ENCODE measurements around the gene RASSF3. TPM values are rescaled to one million over a fixed set of nuclear protein-coding genes. Genes with fewer than 3 reads are reported as not detected.

RASSF3 gene
- total and polyA plus RNA-seq, 2 experiments from 2014 or later, result 20.6 to 39.6 TPM

DNA sequence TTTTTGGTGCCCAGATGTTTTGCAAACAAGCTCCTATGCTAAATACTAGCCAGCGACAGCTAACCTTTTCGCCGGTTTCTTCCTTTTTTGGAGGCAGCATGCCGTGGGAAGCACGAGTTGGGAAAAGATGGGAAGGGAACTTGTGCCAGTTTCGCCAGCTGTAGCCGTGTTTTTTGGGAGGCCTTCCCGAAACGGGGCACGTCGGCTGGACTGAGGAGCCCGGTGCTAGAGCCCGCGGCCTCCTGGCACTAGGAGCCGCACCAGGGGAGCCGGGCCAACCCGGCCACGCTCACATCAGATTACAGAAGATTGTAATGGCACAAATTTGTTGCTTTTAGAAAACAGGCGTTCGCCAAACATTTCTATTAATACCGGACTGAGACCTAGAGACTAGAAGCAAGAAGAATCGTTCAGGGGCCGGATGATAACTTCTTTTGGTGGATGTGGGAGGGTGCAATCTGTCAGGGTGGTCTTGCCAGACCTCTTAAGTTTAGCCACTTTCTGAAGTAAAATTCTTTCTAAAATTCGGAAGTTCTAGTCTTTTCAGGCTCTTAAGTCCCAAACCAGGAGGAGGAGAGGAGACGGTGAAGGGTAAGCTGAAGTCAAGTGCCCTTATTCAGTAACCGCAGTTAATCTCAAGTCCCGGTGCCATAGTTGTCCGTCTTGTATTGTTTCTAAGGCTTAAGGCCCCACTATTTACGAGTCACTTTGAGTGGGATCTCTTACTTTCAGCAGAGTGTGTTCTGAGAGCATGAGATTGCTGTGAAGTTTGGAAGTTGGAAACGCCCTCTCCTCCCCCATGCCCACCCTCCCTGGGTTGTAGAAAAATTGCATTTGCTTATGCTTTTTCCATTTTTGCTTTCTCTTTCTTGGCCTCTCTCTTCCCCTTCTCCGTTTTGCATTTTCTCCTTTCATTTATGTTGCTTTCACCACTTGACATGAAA is 1.3 kb downstream of the RASSF3 start:
- peak; percentile 10 for ATAC-seq

More for the DNA sequence above, 1.3 kb downstream of the RASSF3 start:
- Mint-ChIP-seq H3K27me3 (ENCODE audit: insufficient read depth, low read depth, poor library complexity) (peaks cover 5% of the 10 kb centered on the region), H3K9me3 (no peaks in the 10 kb centered on the region), H3K4me3 (peak overlapping the region; percentile 93), H3K36me3 (ENCODE audit: low read depth) (peaks cover 27% of the 10 kb centered on the region; the same call in 2 of the 3 replicates), H3K4me1 (peaks cover 34% of the 10 kb centered on the region), H3K27ac (peak overlapping the region; percentile 44; the same call in 1 of the 2 replicates)
- H3K9me2 ChIP-seq (ENCODE audit: insufficient read depth), result no peaks in the 10 kb centered on the region
- peaks cover 5% of the 10 kb centered on the region for H3F3A ChIP-seq (replicated peaks; ENCODE audit: low read depth)
- no peaks in the 10 kb centered on the region for H3K27me3 ChIP-seq (ENCODE audit: insufficient read depth)
- peaks cover 57% of the 10 kb centered on the region for H3K79me2 ChIP-seq (replicated peaks; ENCODE audit: insufficient read depth)
- DNase-seq (ENCODE audit: low spot score), result no peak
- 0 out of 2 replicates have a peak overlapping the region, but pooled peaks have one; percentile 80 for H3K27ac ChIP-seq (ENCODE audit: low read depth)
- peak overlapping the region; percentile 72 for H2AFZ ChIP-seq
- H3K4me1 ChIP-seq (ENCODE audit: insufficient read depth), result peaks cover 26% of the 10 kb centered on the region; the same call in 1 of the 2 replicates
- peak overlapping the region; percentile 92 for H3K4me2 ChIP-seq
- H3K36me3 ChIP-seq (ENCODE audit: insufficient read depth), result peaks cover 4% of the 10 kb centered on the region; the same call in 1 of the 2 replicates
- peaks cover 10% of the 10 kb centered on the region for H4K20me1 ChIP-seq (replicated peaks; ENCODE audit: insufficient read depth)
- H3K4me3 ChIP-seq, result peak overlapping the region; percentile 99
- TF ChIP-seq, protein P1, sequence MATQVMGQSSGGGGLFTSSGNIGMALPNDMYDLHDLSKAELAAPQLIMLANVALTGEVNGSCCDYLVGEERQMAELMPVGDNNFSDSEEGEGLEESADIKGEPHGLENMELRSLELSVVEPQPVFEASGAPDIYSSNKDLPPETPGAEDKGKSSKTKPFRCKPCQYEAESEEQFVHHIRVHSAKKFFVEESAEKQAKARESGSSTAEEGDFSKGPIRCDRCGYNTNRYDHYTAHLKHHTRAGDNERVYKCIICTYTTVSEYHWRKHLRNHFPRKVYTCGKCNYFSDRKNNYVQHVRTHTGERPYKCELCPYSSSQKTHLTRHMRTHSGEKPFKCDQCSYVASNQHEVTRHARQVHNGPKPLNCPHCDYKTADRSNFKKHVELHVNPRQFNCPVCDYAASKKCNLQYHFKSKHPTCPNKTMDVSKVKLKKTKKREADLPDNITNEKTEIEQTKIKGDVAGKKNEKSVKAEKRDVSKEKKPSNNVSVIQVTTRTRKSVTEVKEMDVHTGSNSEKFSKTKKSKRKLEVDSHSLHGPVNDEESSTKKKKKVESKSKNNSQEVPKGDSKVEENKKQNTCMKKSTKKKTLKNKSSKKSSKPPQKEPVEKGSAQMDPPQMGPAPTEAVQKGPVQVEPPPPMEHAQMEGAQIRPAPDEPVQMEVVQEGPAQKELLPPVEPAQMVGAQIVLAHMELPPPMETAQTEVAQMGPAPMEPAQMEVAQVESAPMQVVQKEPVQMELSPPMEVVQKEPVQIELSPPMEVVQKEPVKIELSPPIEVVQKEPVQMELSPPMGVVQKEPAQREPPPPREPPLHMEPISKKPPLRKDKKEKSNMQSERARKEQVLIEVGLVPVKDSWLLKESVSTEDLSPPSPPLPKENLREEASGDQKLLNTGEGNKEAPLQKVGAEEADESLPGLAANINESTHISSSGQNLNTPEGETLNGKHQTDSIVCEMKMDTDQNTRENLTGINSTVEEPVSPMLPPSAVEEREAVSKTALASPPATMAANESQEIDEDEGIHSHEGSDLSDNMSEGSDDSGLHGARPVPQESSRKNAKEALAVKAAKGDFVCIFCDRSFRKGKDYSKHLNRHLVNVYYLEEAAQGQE (IDR thresholded peaks at IDR 0.05; ENCODE audit: unreplicated experiment), result no peak
- TF ChIP-seq STAT1 (IDR thresholded peaks at IDR 0.05; ENCODE audit: unreplicated experiment) (no peak), JUNB (IDR thresholded peaks at IDR 0.05; ENCODE audit: unreplicated experiment) (no peak), ZNF331 (CRISPR knock-in tag; IDR thresholded peaks at IDR 0.05; ENCODE audit: low read depth) (no peak), EZH2 (IDR thresholded peaks at IDR 0.05; ENCODE audit: low read depth, unreplicated experiment) (no peak), EZH2phosphoT487 (IDR thresholded peaks at IDR 0.05; ENCODE audit: unreplicated experiment) (no peak), POLR2AphosphoS5 (IDR thresholded peaks at IDR 0.05; ENCODE audit: low read depth) (no peak), ZNF114 (CRISPR knock-in tag; IDR thresholded peaks at IDR 0.05) (no peak)
- TF ChIP-seq, protein P2, sequence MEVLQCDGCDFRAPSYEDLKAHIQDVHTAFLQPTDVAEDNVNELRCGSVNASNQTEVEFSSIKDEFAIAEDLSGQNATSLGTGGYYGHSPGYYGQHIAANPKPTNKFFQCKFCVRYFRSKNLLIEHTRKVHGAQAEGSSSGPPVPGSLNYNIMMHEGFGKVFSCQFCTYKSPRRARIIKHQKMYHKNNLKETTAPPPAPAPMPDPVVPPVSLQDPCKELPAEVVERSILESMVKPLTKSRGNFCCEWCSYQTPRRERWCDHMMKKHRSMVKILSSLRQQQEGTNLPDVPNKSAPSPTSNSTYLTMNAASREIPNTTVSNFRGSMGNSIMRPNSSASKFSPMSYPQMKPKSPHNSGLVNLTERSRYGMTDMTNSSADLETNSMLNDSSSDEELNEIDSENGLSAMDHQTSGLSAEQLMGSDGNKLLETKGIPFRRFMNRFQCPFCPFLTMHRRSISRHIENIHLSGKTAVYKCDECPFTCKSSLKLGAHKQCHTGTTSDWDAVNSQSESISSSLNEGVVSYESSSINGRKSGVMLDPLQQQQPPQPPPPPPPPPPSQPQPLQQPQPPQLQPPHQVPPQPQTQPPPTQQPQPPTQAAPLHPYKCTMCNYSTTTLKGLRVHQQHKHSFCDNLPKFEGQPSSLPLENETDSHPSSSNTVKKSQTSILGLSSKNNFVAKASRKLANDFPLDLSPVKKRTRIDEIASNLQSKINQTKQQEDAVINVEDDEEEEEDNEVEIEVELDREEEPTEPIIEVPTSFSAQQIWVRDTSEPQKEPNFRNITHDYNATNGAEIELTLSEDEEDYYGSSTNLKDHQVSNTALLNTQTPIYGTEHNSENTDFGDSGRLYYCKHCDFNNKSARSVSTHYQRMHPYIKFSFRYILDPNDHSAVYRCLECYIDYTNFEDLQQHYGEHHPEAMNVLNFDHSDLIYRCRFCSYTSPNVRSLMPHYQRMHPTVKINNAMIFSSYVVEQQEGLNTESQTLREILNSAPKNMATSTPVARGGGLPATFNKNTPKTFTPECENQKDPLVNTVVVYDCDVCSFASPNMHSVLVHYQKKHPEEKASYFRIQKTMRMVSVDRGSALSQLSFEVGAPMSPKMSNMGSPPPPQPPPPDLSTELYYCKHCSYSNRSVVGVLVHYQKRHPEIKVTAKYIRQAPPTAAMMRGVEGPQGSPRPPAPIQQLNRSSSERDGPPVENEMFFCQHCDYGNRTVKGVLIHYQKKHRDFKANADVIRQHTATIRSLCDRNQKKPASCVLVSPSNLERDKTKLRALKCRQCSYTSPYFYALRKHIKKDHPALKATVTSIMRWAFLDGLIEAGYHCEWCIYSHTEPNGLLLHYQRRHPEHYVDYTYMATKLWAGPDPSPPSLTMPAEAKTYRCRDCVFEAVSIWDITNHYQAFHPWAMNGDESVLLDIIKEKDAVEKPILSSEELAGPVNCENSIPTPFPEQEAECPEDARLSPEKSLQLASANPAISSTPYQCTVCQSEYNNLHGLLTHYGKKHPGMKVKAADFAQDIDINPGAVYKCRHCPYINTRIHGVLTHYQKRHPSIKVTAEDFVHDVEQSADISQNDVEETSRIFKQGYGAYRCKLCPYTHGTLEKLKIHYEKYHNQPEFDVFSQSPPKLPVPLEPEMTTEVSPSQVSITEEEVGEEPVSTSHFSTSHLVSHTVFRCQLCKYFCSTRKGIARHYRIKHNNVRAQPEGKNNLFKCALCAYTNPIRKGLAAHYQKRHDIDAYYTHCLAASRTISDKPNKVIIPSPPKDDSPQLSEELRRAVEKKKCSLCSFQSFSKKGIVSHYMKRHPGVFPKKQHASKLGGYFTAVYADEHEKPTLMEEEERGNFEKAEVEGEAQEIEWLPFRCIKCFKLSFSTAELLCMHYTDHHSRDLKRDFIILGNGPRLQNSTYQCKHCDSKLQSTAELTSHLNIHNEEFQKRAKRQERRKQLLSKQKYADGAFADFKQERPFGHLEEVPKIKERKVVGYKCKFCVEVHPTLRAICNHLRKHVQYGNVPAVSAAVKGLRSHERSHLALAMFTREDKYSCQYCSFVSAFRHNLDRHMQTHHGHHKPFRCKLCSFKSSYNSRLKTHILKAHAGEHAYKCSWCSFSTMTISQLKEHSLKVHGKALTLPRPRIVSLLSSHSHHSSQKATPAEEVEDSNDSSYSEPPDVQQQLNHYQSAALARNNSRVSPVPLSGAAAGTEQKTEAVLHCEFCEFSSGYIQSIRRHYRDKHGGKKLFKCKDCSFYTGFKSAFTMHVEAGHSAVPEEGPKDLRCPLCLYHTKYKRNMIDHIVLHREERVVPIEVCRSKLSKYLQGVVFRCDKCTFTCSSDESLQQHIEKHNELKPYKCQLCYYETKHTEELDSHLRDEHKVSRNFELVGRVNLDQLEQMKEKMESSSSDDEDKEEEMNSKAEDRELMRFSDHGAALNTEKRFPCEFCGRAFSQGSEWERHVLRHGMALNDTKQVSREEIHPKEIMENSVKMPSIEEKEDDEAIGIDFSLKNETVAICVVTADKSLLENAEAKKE (CRISPR knock-in tag; IDR thresholded peaks at IDR 0.05), result no peak
- TF ChIP-seq, protein P3, sequence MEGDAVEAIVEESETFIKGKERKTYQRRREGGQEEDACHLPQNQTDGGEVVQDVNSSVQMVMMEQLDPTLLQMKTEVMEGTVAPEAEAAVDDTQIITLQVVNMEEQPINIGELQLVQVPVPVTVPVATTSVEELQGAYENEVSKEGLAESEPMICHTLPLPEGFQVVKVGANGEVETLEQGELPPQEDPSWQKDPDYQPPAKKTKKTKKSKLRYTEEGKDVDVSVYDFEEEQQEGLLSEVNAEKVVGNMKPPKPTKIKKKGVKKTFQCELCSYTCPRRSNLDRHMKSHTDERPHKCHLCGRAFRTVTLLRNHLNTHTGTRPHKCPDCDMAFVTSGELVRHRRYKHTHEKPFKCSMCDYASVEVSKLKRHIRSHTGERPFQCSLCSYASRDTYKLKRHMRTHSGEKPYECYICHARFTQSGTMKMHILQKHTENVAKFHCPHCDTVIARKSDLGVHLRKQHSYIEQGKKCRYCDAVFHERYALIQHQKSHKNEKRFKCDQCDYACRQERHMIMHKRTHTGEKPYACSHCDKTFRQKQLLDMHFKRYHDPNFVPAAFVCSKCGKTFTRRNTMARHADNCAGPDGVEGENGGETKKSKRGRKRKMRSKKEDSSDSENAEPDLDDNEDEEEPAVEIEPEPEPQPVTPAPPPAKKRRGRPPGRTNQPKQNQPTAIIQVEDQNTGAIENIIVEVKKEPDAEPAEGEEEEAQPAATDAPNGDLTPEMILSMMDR (conservative IDR thresholded peaks at IDR 0.05; ENCODE audit: low read depth in 2 of 2), result no peak
